Neuronal stem cell (in vitro differentiated cells): ENCODE measurements around the gene NDUFAF7.

Experiments
- DNase-seq: peaks from one replicate; pipeline ENCODE4 v3.0.0-alpha.2; 2013; ENCODE audit warnings: low spot score
- H2AFZ ChIP-seq: one replicate; pipeline ENCODE4 v1.6.1; 2013; ENCODE audit warnings: mild to moderate bottlenecking, low read length, inconsistent platforms
- H2AK5ac ChIP-seq: 2 replicates; pipeline ENCODE4 v1.6.1; 2013; ENCODE audit warnings: low read depth, mild to moderate bottlenecking, inconsistent platforms, low read length, moderate library complexity, mixed read lengths
- H2BK120ac ChIP-seq: 2 replicates; pipeline ENCODE4 v1.6.1; 2013; ENCODE audit warnings: low read depth, mild to moderate bottlenecking, inconsistent platforms, low read length, moderate library complexity, mixed read lengths
- H2BK12ac ChIP-seq: one replicate; pipeline ENCODE4 v1.6.1; 2013; ENCODE audit warnings: low read length, inconsistent platforms
- H2BK15ac ChIP-seq: 2 replicates; pipeline ENCODE4 v1.6.1; 2013; ENCODE audit warnings: mild to moderate bottlenecking, low read length, inconsistent platforms, mixed read lengths
- H2BK5ac ChIP-seq: one replicate; pipeline ENCODE4 v1.6.1; 2013; ENCODE audit warnings: inconsistent platforms, mild to moderate bottlenecking, low read length, moderate library complexity
- H3K14ac ChIP-seq: one replicate; pipeline ENCODE4 v1.6.1; 2013; ENCODE audit warnings: low read length, inconsistent platforms
- H3K18ac ChIP-seq: 2 replicates; pipeline ENCODE4 v1.6.1; 2013; ENCODE audit warnings: low read length, inconsistent platforms
- H3K23ac ChIP-seq: 2 replicates; pipeline ENCODE4 v1.6.1; 2013; ENCODE audit warnings: low read depth, mild to moderate bottlenecking, mixed read lengths, low read length, inconsistent platforms; ENCODE audit not compliant: poor library complexity
- H3K27ac ChIP-seq: replicated peaks from 3 replicates; pipeline ENCODE4 v1.5.1; 2013; ENCODE audit warnings: low read length, inconsistent platforms
- H3K27me3 ChIP-seq, 3 experiments: 2 replicates each; pipeline ENCODE4 v1.6.1; 2013; ENCODE audit warnings: low read length in 3 of 3, mild to moderate bottlenecking in 2 of 3, inconsistent platforms in 1 of 3, low read depth in 1 of 3, mixed read lengths in 1 of 3, moderate library complexity in 1 of 3; ENCODE audit not compliant: control insufficient read depth in 3 of 3, insufficient read depth in 3 of 3
- H3K36me3 ChIP-seq, 2 donors: replicated peaks in 1 of 2; 2 replicates each; pipeline ENCODE4 v1.6.1; 2013; ENCODE audit warnings: low read length in 2 of 2; ENCODE audit not compliant: control insufficient read depth in 2 of 2, insufficient read depth in 2 of 2
- H3K4ac ChIP-seq: 2 replicates; pipeline ENCODE4 v1.6.1; 2013; ENCODE audit warnings: inconsistent platforms, mild to moderate bottlenecking, low read length, moderate library complexity
- H3K4me1 ChIP-seq, 2 donors: 1 replicate in 1 of 2; 2 replicates in 1 of 2; pipeline ENCODE4 v1.6.1; 2013; ENCODE audit warnings: low read length in 2 of 2, low read depth in 1 of 2; ENCODE audit not compliant: control insufficient read depth in 2 of 2, insufficient read depth in 1 of 2
- H3K4me2 ChIP-seq: one replicate; pipeline ENCODE4 v1.6.1; 2013; ENCODE audit warnings: mild to moderate bottlenecking, low read length, inconsistent platforms; ENCODE audit not compliant: insufficient read depth, poor library complexity, severe bottlenecking
- H3K4me3 ChIP-seq, 2 donors: 2 replicates each; pipeline ENCODE4 v1.5.1; 2013; ENCODE audit warnings: low read length in 2 of 2, mild to moderate bottlenecking in 2 of 2, inconsistent platforms in 1 of 2, moderate library complexity in 1 of 2
- H3K79me1 ChIP-seq: one replicate; pipeline ENCODE4 v1.6.1; 2013; ENCODE audit warnings: low read depth, mild to moderate bottlenecking, inconsistent platforms, low read length, moderate library complexity
- H3K9ac ChIP-seq: one replicate; pipeline ENCODE4 v1.6.1; 2013; ENCODE audit warnings: mild to moderate bottlenecking, low read depth, low read length, inconsistent platforms; ENCODE audit not compliant: poor library complexity
- H3K9me3 ChIP-seq, 2 donors: replicated peaks in 1 of 2; 2 replicates each; pipeline versions ENCODE3 to v1.6.1; 2013; ENCODE audit warnings: low read length in 2 of 2, mild to moderate bottlenecking in 2 of 2, inconsistent platforms in 1 of 2, low read depth in 1 of 2, mixed read lengths in 1 of 2, moderate library complexity in 1 of 2; ENCODE audit not compliant: control insufficient read depth in 2 of 2, insufficient read depth in 1 of 2
- H4K8ac ChIP-seq: one replicate; pipeline ENCODE4 v1.6.1; 2013; ENCODE audit warnings: low read depth, mild to moderate bottlenecking, inconsistent platforms, low read length, moderate library complexity
- H4K91ac ChIP-seq: one replicate; pipeline ENCODE4 v1.6.1; 2013; ENCODE audit warnings: low read length, low read depth, mild to moderate bottlenecking, inconsistent platforms; ENCODE audit not compliant: poor library complexity
- WGBS, 2 donors: extraction: QIAGEN DNeasy Blood & Tissue Kit; methylation state at CpG; one replicate each; pipeline ENCODE4 v1.1.7; 2013; ENCODE audit warnings: missing lambda C conversion rate in 2 of 2, mixed read lengths in 1 of 2; ENCODE audit not compliant: insufficient read length in 2 of 2, insufficient replicate concordance in 1 of 2; ENCODE audit errors: extremely low coverage in 2 of 2; 5-methylcytosine and 5-hydroxymethylcytosine counted together

NDUFAF7 gene

GRCh38 chr2:37189452-37190153, 41.9 kb upstream of the NDUFAF7 start:
- H3K4ac ChIP-seq, result no peak overlapping the region
- H3K4me3 ChIP-seq, result no peak overlapping the region
- H3K4me1 ChIP-seq, result peaks cover 3 to 10% of the 10 kb centered on the region in 2 donors
- no peak overlapping the region for H2BK15ac ChIP-seq
- no peak overlapping the region for H2BK12ac ChIP-seq
- H3K79me1 ChIP-seq, result no peaks in the 10 kb centered on the region
- H3K27me3 ChIP-seq, result peaks cover 0 to 8% (median 0%) of the 10 kb centered on the region in 3 experiments
- no peak overlapping the region for H3K27ac ChIP-seq
- peaks cover 0 to 1% of the 10 kb centered on the region in 2 donors for H3K9me3 ChIP-seq
- no peak overlapping the region for H3K9ac ChIP-seq
- H4K8ac ChIP-seq, result no peak overlapping the region
- no peak for DNase-seq
- no peak overlapping the region for H3K23ac ChIP-seq
- H2AFZ ChIP-seq, result peak overlapping the region; percentile 52
- no CpG with 5 or more reads among the region's 6 CpGs for WGBS, 2 donors
- H2BK120ac ChIP-seq, result no peak overlapping the region
- no peak overlapping the region for H3K14ac ChIP-seq
- no peak overlapping the region for H2BK5ac ChIP-seq
- H2AK5ac ChIP-seq, result no peak overlapping the region
- H3K4me2 ChIP-seq, result no peak overlapping the region
- H3K36me3 ChIP-seq, result no peaks in the 10 kb centered on the region
- H3K18ac ChIP-seq, result no peak overlapping the region
- H4K91ac ChIP-seq, result no peak overlapping the region

- Histone ChIP-seq H3K14ac (no peak overlapping the region), H2BK120ac (no peak overlapping the region), H3K4me1 (peaks cover 3 to 10% of the 10 kb centered on the region in 2 donors), H2AFZ (peak overlapping the region; percentile 52), H3K79me1 (no peaks in the 10 kb centered on the region), H2BK15ac (no peak overlapping the region), H4K8ac (no peak overlapping the region), H3K4me2 (no peak overlapping the region), H3K9ac (no peak overlapping the region), H3K4me3 (no peak overlapping the region), H3K9me3 (peaks cover 0 to 1% of the 10 kb centered on the region in 2 donors), H3K4ac (no peak overlapping the region), H4K91ac (no peak overlapping the region), H2BK12ac (no peak overlapping the region), H3K27me3 (peaks cover 0 to 8% (median 0%) of the 10 kb centered on the region in 3 experiments), H3K23ac (no peak overlapping the region), H2BK5ac (no peak overlapping the region), H3K27ac (no peak overlapping the region), H3K18ac (no peak overlapping the region), H3K36me3 (no peaks in the 10 kb centered on the region), H2AK5ac (no peak overlapping the region)
- no CpG with 5 or more reads among the region's 4 CpGs for WGBS, 2 donors
- no peak for DNase-seq
These were observed 41.2 kb upstream of the NDUFAF7 start for GRCh38 chr2:37190290-37190689.

GRCh38 chr2:37191253-37191652, 40.2 kb upstream of the NDUFAF7 start:
- Histone ChIP-seq H3K27me3 (peaks cover 0 to 1% (median 0%) of the 10 kb centered on the region in 3 experiments), H2AK5ac (no peak overlapping the region), H3K9ac (peak overlapping the region; percentile 7), H3K23ac (no peak overlapping the region), H3K36me3 (no peaks in the 10 kb centered on the region), H2BK120ac (no peak overlapping the region), H2BK5ac (peak overlapping the region; percentile 35), H3K4me1 (peaks cover 3 to 10% of the 10 kb centered on the region in 2 donors), H3K4me2 (no peak overlapping the region), H3K79me1 (no peaks in the 10 kb centered on the region), H4K91ac (no peak overlapping the region), H4K8ac (no peak overlapping the region), H3K27ac (no peak overlapping the region), H2BK12ac (no peak overlapping the region), H3K9me3 (no peaks in the 10 kb centered on the region), H3K18ac (peak overlapping the region; percentile 52), H2BK15ac (peak overlapping the region; percentile 10), H2AFZ (peak overlapping the region; percentile 36), H3K4ac (no peak overlapping the region), H3K4me3 (no peak overlapping the region), H3K14ac (no peak overlapping the region)
- no CpG with 5 or more reads among the region's 4 CpGs for WGBS, 2 donors
- DNase-seq, result no peak

- no peak overlapping the region for H2BK12ac ChIP-seq
- no peak overlapping the region for H3K14ac ChIP-seq
- H3K36me3 ChIP-seq, result no peaks in the 10 kb centered on the region
- no peak overlapping the region for H3K27ac ChIP-seq
- no peak overlapping the region for H2AK5ac ChIP-seq
- no peak overlapping the region for H3K23ac ChIP-seq
- H2AFZ ChIP-seq, result peak overlapping the region; percentile 36
- H3K79me1 ChIP-seq, result peaks cover 4% of the 10 kb centered on the region
- H2BK15ac ChIP-seq, result peak overlapping the region; percentile 10
- H3K4me2 ChIP-seq, result no peak overlapping the region
- H3K9ac ChIP-seq, result no peak overlapping the region
- peak overlapping the region in 1 of 2 donors; percentile 63 for H3K4me3 ChIP-seq
- no peak for DNase-seq
- peak overlapping the region; percentile 52 for H3K18ac ChIP-seq
- no CpG with 5 or more reads among the region's 6 CpGs for WGBS, 2 donors
- no peak overlapping the region for H2BK120ac ChIP-seq
- no peak overlapping the region for H3K4ac ChIP-seq
- no peaks in the 10 kb centered on the region for H3K9me3 ChIP-seq
- H3K27me3 ChIP-seq, result no peaks in the 10 kb centered on the region
- peak overlapping the region; percentile 29 for H4K8ac ChIP-seq
- no peak overlapping the region for H4K91ac ChIP-seq
- H2BK5ac ChIP-seq, result peak overlapping the region; percentile 35
- H3K4me1 ChIP-seq, result peaks cover 3 to 10% of the 10 kb centered on the region in 2 donors
These were observed 39.7 kb upstream of the NDUFAF7 start for GRCh38 chr2:37191747-37192146.
